MCF 10A (cell line): ENCODE results near the gene FBXO17. TPM values are rescaled to one million over a fixed set of nuclear protein-coding genes. Genes with fewer than 3 reads are reported as not detected.

Experiments used
- BruUV-seq: library from RNA; stranded (reverse); fragments of 400-500 nt; replicated peaks from 2 replicates; lab custom pipeline; 2021; lab: Mats Ljungman, UMichigan
- CTCF ChIA-PET: fragments of 300-600 bp; sonication (Branson Sonifier 250); formaldehyde crosslinking; extraction: SDS; loops from one replicate; lab custom pipeline; 2021; ENCODE audit warnings: antibody characterized with exemption, inconsistent platforms; lab: Yijun Ruan, JAX
- POLR2A ChIA-PET: fragments of 300-600, 350-650 bp; sonication (Branson Sonifier 250); formaldehyde crosslinking; extraction: SDS; loops from one replicate; lab custom pipeline; 2020; ENCODE audit warnings: antibody characterized with exemption, inconsistent platforms; lab: Yijun Ruan, JAX
- DNase-seq: peaks from one replicate; pipeline ENCODE4 v3.0.0-alpha.2; 2018; ENCODE audit not compliant: unreplicated experiment
- H3K27ac Mint-ChIP-seq: one replicate; pipeline ENCODE4 v1.8.0; 2022; ENCODE audit warnings: mild to moderate bottlenecking, low read depth, mixed read lengths; ENCODE audit not compliant: unreplicated experiment
- H3K27me3 Mint-ChIP-seq: one replicate; pipeline ENCODE4 v1.8.0; 2022; ENCODE audit warnings: mixed read lengths; ENCODE audit not compliant: insufficient read depth, unreplicated experiment
- H3K36me3 Mint-ChIP-seq: one replicate; pipeline ENCODE4 v1.8.0; 2022; ENCODE audit warnings: mild to moderate bottlenecking, moderate library complexity, mixed read lengths; ENCODE audit not compliant: insufficient read depth, unreplicated experiment
- H3K4me1 Mint-ChIP-seq: one replicate; pipeline ENCODE4 v1.8.0; 2022; ENCODE audit warnings: mixed read lengths; ENCODE audit not compliant: insufficient read depth, unreplicated experiment
- H3K4me3 Mint-ChIP-seq: one replicate; pipeline ENCODE4 v1.8.0; 2022; ENCODE audit warnings: mild to moderate bottlenecking, moderate library complexity, mixed read lengths; ENCODE audit not compliant: unreplicated experiment
- H3K9me3 Mint-ChIP-seq: one replicate; pipeline ENCODE4 v1.8.0; 2022; ENCODE audit warnings: mixed read lengths; ENCODE audit not compliant: unreplicated experiment
- intact Hi-C: fragments of 100-400 bp; cut with micrococcal nuclease; formaldehyde crosslinking; loops from 2 replicates; pipeline ENCODE4 v1.14.1; 2022
- total RNA-seq: library from RNA; stranded (reverse); gene quantifications from 2 replicates; pipeline ENCODE4 v1.2.3, GENCODE V29; 2022
- TF ChIP-seq, protein P1 (sequence below): fragments of 200-600 bp; IDR thresholded peaks from one replicate; pipeline ENCODE4 v1.8.0; 2022; ENCODE audit warnings: antibody characterized with exemption, mild to moderate bottlenecking; ENCODE audit not compliant: unreplicated experiment

The FBXO17 gene
- total RNA-seq, 1 experiment from 2014 or later = 5.8 TPM

DNA sequence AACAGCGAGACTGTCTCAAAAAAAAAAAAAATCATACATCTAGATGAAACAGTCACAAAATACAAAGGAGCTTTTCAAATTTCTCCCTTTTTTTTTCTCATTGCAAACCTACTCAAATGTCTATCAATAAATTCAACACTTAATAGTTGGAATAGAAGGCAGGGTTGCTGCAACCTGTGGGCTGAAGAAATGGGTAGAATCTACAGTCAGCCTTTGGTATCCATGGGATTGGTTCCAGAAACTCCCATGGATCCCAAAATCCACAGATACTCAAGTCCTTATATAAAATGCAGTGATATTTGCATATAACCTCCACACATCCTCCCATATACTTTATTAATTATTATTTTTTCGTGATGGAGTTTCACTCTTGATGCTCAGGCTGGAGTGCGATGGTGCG is 42.1 kb upstream of the FBXO17 start:
- no TSS peak for BruUV-seq
- POLR2A ChIA-PET = interaction anchor here (0.7 kb wide), 2 partner anchors 81 to 550 kb away, joined by 3 read pairs; no protein-coding TSS in a partner anchor

DNA sequence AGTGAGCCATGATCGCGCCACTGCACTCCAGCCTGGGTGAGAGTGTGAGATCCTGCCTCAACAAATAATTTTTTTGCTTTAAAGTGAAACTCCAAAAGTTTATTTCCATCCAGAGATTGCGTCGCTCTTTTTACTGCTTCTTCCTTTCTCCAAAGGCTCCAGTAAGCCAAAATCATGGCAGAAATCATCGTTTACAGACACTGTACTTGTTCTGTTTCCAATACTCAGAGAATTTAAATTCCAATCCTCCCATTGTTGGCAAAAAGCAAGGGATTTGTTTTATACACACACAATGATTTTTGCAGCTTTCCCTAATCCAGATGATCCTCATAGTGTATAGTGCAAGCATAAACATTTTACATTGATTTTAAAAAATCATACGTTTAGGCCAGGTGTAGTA is 41.5 kb upstream of the FBXO17 start:
- Mint-ChIP-seq H3K27ac (no peak overlapping the region), H3K4me1 (no peaks in the 10 kb centered on the region), H3K4me3 (no peak overlapping the region), H3K36me3 (peaks cover 10% of the 10 kb centered on the region), H3K27me3 (peaks cover 50% of the 10 kb centered on the region), H3K9me3 (no peaks in the 10 kb centered on the region)
- CTCF ChIA-PET = no interaction called here
- intact Hi-C loops = no loop called here
- POLR2A ChIA-PET = interaction anchor here (0.7 kb wide), 1 partner anchor 550 kb away, joined by 3 read pairs; no protein-coding TSS in a partner anchor
- TF ChIP-seq, protein P1, sequence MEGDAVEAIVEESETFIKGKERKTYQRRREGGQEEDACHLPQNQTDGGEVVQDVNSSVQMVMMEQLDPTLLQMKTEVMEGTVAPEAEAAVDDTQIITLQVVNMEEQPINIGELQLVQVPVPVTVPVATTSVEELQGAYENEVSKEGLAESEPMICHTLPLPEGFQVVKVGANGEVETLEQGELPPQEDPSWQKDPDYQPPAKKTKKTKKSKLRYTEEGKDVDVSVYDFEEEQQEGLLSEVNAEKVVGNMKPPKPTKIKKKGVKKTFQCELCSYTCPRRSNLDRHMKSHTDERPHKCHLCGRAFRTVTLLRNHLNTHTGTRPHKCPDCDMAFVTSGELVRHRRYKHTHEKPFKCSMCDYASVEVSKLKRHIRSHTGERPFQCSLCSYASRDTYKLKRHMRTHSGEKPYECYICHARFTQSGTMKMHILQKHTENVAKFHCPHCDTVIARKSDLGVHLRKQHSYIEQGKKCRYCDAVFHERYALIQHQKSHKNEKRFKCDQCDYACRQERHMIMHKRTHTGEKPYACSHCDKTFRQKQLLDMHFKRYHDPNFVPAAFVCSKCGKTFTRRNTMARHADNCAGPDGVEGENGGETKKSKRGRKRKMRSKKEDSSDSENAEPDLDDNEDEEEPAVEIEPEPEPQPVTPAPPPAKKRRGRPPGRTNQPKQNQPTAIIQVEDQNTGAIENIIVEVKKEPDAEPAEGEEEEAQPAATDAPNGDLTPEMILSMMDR = no peak
- DNase-seq = no peak
- no TSS peak for BruUV-seq

More for the DNA sequence above, 42.1 kb upstream of the FBXO17 start:
- Mint-ChIP-seq H3K4me1 (no peaks in the 10 kb centered on the region), H3K36me3 (peaks cover 10% of the 10 kb centered on the region), H3K27ac (no peak overlapping the region), H3K4me3 (no peak overlapping the region), H3K9me3 (no peaks in the 10 kb centered on the region), H3K27me3 (peaks cover 50% of the 10 kb centered on the region)
- TF ChIP-seq, protein P1 = no peak
- intact Hi-C loops = no loop called here
- no peak for DNase-seq
- CTCF ChIA-PET = no interaction called here

DNA sequence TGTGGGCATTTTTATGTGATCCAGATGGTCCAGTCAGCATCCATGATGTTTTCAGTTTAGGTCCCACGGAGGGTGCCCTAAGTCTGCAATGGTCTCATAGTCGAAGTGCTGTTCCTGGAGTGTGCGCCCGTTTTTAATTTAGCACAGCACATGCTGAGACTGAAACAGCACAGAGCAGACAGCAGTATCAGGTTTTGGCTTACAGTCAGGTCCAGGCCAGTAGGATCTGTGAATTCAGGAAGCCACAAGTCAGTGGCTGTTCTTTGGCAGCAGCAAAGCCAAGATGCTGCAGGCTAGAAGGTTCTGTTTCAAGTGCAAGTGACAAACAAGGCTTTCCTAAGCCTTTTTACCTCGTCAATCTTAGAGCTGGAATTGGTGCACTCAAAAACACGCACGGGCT is 38.5 kb upstream of the FBXO17 start:
- no peaks in the 10 kb centered on the region for H3K4me1 Mint-ChIP-seq
- peaks cover 47% of the 10 kb centered on the region for H3K27me3 Mint-ChIP-seq
- H3K27ac Mint-ChIP-seq = no peak overlapping the region
- POLR2A ChIA-PET = no interaction called here
- CTCF ChIA-PET = interaction anchor here (1.5 kb wide), 1 partner anchor 96 kb away, joined by 5 read pairs; no protein-coding TSS in a partner anchor
- intact Hi-C loops = no loop called here
- DNase-seq = no peak
- no TSS peak for BruUV-seq
- H3K9me3 Mint-ChIP-seq = no peaks in the 10 kb centered on the region
- TF ChIP-seq, protein P1 = no peak
- H3K4me3 Mint-ChIP-seq = no peak overlapping the region
- H3K36me3 Mint-ChIP-seq = no peaks in the 10 kb centered on the region

DNA sequence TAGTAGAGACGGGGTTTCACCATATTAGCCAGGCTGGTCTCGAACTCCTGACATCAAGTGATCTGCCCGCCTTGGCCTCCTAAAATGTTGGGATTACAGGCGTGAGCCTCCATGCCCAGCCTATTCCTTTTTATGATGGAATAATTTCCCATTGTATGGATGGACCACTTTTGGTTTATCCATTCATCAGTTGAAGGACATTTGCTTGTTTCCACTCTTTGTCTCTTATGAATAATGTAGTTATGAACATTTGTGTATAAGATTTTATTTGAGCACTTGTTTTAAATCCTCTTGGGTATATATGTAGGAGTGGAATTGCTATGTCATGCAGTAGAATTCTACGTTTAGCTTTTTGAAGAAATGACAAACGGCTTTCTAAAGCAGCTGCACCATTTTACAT is 33.5 kb upstream of the FBXO17 start:
- CTCF ChIA-PET = no interaction called here
- peak overlapping the region; percentile 54 for H3K27ac Mint-ChIP-seq
- no peaks in the 10 kb centered on the region for H3K36me3 Mint-ChIP-seq
- no peaks in the 10 kb centered on the region for H3K4me1 Mint-ChIP-seq
- H3K27me3 Mint-ChIP-seq = peaks cover 14% of the 10 kb centered on the region
- TF ChIP-seq, protein P1 = no peak
- H3K4me3 Mint-ChIP-seq = no peak overlapping the region
- DNase-seq = no peak
- POLR2A ChIA-PET = no interaction called here
- no peaks in the 10 kb centered on the region for H3K9me3 Mint-ChIP-seq
- intact Hi-C loops = no loop called here
- no TSS peak for BruUV-seq
